ENCODE measurements around the gene IGLL1. TPM values are rescaled to one million over a fixed set of nuclear protein-coding genes. Genes with fewer than 3 reads are reported as not detected.

The IGLL1 gene
- total RNA-seq, 6 donors from 2014 or later = not detected

- WGBS, 2 donors = 47 to 59% methylated on average over 7 to 9 of the region's 11 CpGs
- H3K4me1 ChIP-seq = no peaks in the 10 kb centered on the region
- H3K36me3 ChIP-seq = no peaks in the 10 kb centered on the region
- no peaks in the 10 kb centered on the region for H3K27me3 ChIP-seq
- DNase-seq = no peak
- H3K9me3 ChIP-seq = no peaks in the 10 kb centered on the region
- H3K4me3 ChIP-seq = no peak overlapping the region
- no peak for TF ChIP-seq POLR2AphosphoS5 (IDR thresholded peaks at IDR 0.05)
- TF ChIP-seq CTCF (IDR thresholded peaks at IDR 0.05) = no peak
- TF ChIP-seq POLR2A (IDR thresholded peaks at IDR 0.05) = no peak
- no peak for TF ChIP-seq EP300 (IDR thresholded peaks at IDR 0.05)
- ATAC-seq (ENCODE audit: low FRiP score in 2 of 2) = no peak
- H3K27ac ChIP-seq = no peak overlapping the region
These were observed 628 bp upstream of the IGLL1 start for GRCh38 chr22:23580576-23581259.

- H3K36me3 ChIP-seq = no peaks in the 10 kb centered on the region
- TF ChIP-seq POLR2A (IDR thresholded peaks at IDR 0.05) = no peak
- TF ChIP-seq POLR2AphosphoS5 (IDR thresholded peaks at IDR 0.05) = no peak
- TF ChIP-seq EP300 (IDR thresholded peaks at IDR 0.05) = no peak
- no peak for TF ChIP-seq CTCF (IDR thresholded peaks at IDR 0.05)
- no peak overlapping the region for H3K27ac ChIP-seq
- no peaks in the 10 kb centered on the region for H3K9me3 ChIP-seq
- WGBS, 2 donors = 71 to 75% methylated on average over 3 to 5 of the region's 5 CpGs
- H3K27me3 ChIP-seq = no peaks in the 10 kb centered on the region
- no peaks in the 10 kb centered on the region for H3K4me1 ChIP-seq
- H3K4me3 ChIP-seq = no peak overlapping the region
- DNase-seq (no peak), ATAC-seq (ENCODE audit: low FRiP score in 2 of 2) (no peak)
These were observed 810 bp downstream of the IGLL1 start for GRCh38 chr22:23579280-23579679.

DNA sequence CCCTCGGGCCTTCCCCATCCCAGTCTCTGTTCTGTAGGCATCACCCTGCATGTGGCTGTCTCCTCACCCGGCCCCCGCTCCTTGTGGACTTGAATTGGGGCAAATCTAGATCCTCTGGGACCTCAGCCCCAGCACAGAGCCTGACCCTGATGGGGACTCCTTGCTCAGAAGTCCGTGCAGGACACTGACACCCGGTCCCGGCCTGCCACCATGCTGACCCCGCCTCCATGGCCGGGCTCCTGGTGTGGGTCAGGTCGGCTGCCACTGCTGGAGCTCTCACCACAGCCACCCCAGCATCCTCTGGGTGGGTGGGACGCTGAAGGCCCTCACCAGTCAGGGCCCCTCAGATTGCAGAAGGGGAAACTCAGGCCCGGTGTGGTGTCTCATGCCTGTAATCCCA lies 1.8 kb downstream of the IGLL1 start:
- Histone ChIP-seq H3K4me3 (no peak overlapping the region), H3K9me3 (no peaks in the 10 kb centered on the region), H3K27ac (no peak overlapping the region), H3K27me3 (no peaks in the 10 kb centered on the region), H3K36me3 (no peaks in the 10 kb centered on the region), H3K4me1 (no peaks in the 10 kb centered on the region)
- TF ChIP-seq CTCF (IDR thresholded peaks at IDR 0.05) = no peak
- 70 to 74% methylated on average over 5 to 11 of the region's 11 CpGs for WGBS, 2 donors
- DNase-seq (no peak), ATAC-seq (ENCODE audit: low FRiP score in 2 of 2) (no peak)

DNA sequence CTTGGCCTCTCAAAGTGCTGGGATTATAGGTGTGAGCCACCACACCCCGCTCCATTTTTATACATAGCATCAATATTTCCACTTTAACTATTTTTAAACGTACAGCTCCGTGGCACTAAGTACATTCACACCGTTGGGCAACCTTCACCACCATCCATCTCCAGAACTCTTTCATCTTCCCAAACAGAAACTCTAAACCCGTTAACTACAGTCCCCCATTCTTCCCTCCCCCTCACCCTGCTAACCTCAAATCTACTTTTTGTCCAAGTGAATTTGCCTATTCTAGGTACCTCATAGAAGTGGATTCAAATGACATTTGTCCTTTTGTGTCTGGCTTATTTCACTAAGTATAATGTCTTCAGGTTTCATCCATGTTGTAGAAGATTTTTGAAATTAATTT lies 3.4 kb downstream of the IGLL1 start:
- H3K27ac ChIP-seq = no peak overlapping the region
- ATAC-seq (ENCODE audit: low FRiP score in 2 of 2) (no peak), DNase-seq (no peak)
- H3K27me3 ChIP-seq = no peaks in the 10 kb centered on the region
- no peak for TF ChIP-seq EP300 (IDR thresholded peaks at IDR 0.05)
- no peak for TF ChIP-seq POLR2A (IDR thresholded peaks at IDR 0.05)
- no peak for TF ChIP-seq CTCF (IDR thresholded peaks at IDR 0.05)
- no peak for TF ChIP-seq POLR2AphosphoS5 (IDR thresholded peaks at IDR 0.05)
- H3K4me1 ChIP-seq = no peaks in the 10 kb centered on the region
- 44 to 65% methylated on average over 5 of the region's 5 CpGs for WGBS, 2 donors
- no peaks in the 10 kb centered on the region for H3K9me3 ChIP-seq
- no peaks in the 10 kb centered on the region for H3K36me3 ChIP-seq
- H3K4me3 ChIP-seq = no peak overlapping the region

DNA sequence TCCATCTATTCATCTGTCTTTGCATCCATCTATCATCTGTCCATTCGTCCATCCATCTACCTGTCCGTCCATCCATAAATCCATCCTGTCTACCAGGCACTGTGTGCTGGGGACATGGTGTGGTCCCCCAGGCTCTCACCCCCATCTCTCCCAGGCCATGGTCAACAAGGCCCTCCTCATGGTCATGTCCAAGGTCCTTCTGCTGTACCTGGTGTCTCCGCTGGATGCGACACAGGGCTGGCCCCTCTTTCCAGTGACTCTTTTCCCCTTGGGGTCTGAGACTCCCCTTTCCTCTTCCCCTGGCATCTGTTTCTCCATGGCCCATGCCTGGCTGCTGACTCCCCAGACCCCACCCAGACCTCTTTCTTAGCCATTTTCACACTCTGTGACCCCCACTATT lies 4.5 kb downstream of the IGLL1 start:
- TF ChIP-seq CTCF (IDR thresholded peaks at IDR 0.05) (no peak), EP300 (IDR thresholded peaks at IDR 0.05) (no peak), POLR2A (IDR thresholded peaks at IDR 0.05) (no peak), POLR2AphosphoS5 (IDR thresholded peaks at IDR 0.05) (no peak)
- Histone ChIP-seq H3K36me3 (no peaks in the 10 kb centered on the region), H3K27me3 (no peaks in the 10 kb centered on the region), H3K9me3 (no peaks in the 10 kb centered on the region), H3K4me3 (no peak overlapping the region), H3K27ac (no peak overlapping the region), H3K4me1 (no peaks in the 10 kb centered on the region)
- 90 to 95% methylated on average over 4 of the region's 4 CpGs for WGBS, 2 donors
- DNase-seq = no peak
- ATAC-seq (ENCODE audit: low FRiP score in 2 of 2) = no peak

All from upper lobe of left lung (tissue), 6 donors.